Fibroblast of the aortic adventitia (primary cell): ENCODE results near the gene AP3S1. TPM values are rescaled to one million over a fixed set of nuclear protein-coding genes. Genes with fewer than 3 reads are reported as not detected.

Experiments used
- DNase-seq: peaks from one replicate; pipeline ENCODE4 v3.0.0-alpha.2; 2010; ENCODE audit warnings: low read depth
- H3K4me3 ChIP-seq: 2 replicates; pipeline ENCODE4 v1.5.1; 2011; ENCODE audit warnings: low read depth, mild to moderate bottlenecking, control low read depth, low read length, moderate library complexity
- CTCF ChIP-seq: IDR thresholded peaks from 2 replicates; pipeline ENCODE4 v1.5.1; 2011; ENCODE audit warnings: mild to moderate bottlenecking, low read length, control low read depth, inconsistent platforms; ENCODE audit not compliant: insufficient read depth
- total RNA-seq: library from RNA; depleted of rRNA; stranded (reverse); fragments of >200 nt; gene quantifications from 2 replicates; pipeline ENCODE4 v1.2.3, GENCODE V29; 2012; ENCODE audit warnings: low replicate concordance

The AP3S1 gene
- total RNA-seq, 1 donor, result 237 TPM

GRCh38 chr5:115847290-115847689, 5.6 kb downstream of the AP3S1 start:
- H3K4me3 ChIP-seq, result no peak overlapping the region
- no peak for TF ChIP-seq CTCF
- DNase-seq, result no peak

GRCh38 chr5:115849258-115849798, 7.6 kb downstream of the AP3S1 start:
- no peak overlapping the region for H3K4me3 ChIP-seq
- TF ChIP-seq CTCF, result no peak
- DNase-seq, result no peak

- H3K4me3 ChIP-seq, result peak overlapping the region; percentile 11
- TF ChIP-seq CTCF, result no peak
- DNase-seq, result peak; percentile 79
These were observed 9.1 kb downstream of the AP3S1 start for GRCh38 chr5:115850744-115851416.

- TF ChIP-seq CTCF, result no peak
- no peak for DNase-seq
- H3K4me3 ChIP-seq, result no peak overlapping the region
These were observed 12.4 kb downstream of the AP3S1 start for GRCh38 chr5:115854139-115854538.

- TF ChIP-seq CTCF, result no peak
- DNase-seq, result peak; percentile 47
- no peak overlapping the region for H3K4me3 ChIP-seq
These were observed 14.2 kb downstream of the AP3S1 start for GRCh38 chr5:115855959-115856358.

GRCh38 chr5:115857057-115857479, 15.3 kb downstream of the AP3S1 start:
- DNase-seq, result no peak
- TF ChIP-seq CTCF, result no peak
- H3K4me3 ChIP-seq, result no peak overlapping the region
